SKM-1 treated with dmso at 0.1 percent for 144 hours (cell line): ENCODE measurements around the gene TLR3.
"Not testable (repeated sequence)": the region's sequence is repeated elsewhere in the genome, so short reads cannot be mapped to it uniquely, and the experiment has no call there.

Source experiments
- DNase-seq: peaks from one replicate; lab custom pipeline; 2025; ENCODE audit not compliant: unreplicated experiment; lab: John Stamatoyannopoulos, UW

TLR3 gene

GRCh38 chr4:186068581-186069348 lies at the start of gene TLR3:
TSS of gene TLR3 (plus strand) at chr4:186069156. CDS start at chr4:186076620, 7,464 bp downstream.
- no peak for DNase-seq

DNA sequence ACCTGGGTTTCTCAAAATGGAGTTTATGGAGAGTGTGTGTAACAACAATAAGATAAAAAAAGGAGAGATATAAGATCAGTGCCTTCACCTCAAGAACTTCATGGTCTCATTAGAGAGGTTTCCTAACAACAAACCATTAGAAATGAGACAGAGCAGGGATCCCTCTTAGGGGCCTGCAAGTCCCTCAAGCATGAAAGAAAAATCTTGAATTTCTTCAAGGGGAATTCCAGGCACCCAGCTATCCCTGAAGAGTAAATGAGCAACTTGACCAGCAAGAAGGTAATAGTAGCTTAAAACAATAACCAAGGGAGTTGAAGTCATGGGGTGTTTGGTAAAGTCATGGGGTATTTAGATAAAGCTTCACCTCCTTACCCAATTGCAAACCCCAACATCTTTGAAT lies 49.7 kb upstream of the TLR3 start:
- DNase-seq, result no peak

- no peak for DNase-seq
Measured at GRCh38 chr4:186020106-186020792, 48.7 kb upstream of the TLR3 start.

- DNase-seq, result no peak
Measured at GRCh38 chr4:186020793-186021407, 48.1 kb upstream of the TLR3 start.

- no peak for DNase-seq
Measured at GRCh38 chr4:186021461-186022167, 47.3 kb upstream of the TLR3 start.

GRCh38 chr4:186023975-186024374 lies 45.0 kb upstream of the TLR3 start:
- no peak for DNase-seq

DNA sequence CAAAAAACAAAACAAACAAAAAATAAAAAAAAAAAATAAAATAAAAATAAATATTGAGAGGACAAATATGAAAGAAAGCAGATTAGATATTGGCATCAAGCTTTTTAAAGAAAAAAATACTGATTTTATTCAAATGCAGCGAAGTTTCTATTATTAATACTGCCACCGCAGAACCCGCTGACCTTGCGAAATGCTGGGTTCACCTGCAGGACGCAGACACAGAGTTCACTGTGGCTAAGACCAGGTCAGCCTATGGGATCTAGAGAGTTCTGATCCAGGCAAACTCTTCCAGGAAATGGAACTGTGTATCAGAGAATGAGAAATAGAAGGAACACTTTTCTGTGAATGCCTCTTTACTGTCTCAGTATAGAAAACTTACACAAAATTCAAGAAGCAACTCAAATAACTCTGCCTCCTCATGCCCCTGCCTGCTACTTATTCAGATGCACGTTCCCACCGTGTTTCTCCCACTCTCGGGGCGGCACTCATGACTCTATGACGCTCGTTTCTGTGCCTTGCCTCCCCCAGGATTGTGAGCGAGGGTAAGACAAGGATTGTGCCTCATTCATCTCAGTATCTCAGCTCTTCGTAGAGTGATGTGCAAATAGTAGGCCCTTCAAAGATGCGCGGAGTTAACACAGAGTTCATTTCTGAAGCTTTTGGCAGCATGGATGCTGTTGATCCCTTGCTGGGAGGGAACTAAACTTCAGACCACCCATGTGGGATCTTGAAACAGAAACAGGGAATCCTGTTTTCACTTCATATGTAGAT lies 44.1 kb upstream of the TLR3 start:
- DNase-seq, result no peak

DNA sequence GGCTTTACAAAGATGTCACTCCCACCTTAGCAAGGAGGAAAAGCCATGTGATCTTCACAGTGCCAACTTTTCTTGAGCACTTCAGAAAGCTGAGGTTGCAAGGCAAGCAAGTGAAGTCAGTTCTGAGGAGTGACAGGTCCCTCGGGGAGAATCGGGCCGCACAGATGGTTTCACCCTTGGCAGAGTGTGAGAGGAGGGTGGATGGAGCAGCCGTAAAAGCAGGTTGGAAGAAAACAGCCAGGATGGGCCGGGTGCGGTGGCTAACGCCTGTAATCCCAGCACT lies 43.6 kb upstream of the TLR3 start:
- no peak for DNase-seq

DNA sequence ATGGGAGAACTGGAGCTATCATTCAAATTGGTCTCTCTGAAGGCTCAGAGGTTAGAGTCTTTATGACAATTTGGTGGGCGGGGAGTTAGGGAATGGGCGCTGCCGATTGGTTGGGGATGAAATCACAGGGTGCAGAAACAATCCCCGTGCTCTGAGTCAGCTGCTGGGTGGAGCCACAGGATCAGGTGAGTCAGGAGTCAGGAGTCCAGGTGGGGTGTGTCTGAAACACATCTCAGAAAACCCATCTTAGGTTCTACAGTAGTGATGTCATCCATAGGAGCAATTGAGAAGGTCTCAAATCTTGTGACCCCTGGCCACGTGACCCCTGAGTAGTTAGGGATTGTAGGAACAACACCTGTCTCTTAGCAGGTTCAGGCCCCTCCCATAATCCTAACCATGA lies 41.6 kb upstream of the TLR3 start:
- DNase-seq, result no peak

DNA sequence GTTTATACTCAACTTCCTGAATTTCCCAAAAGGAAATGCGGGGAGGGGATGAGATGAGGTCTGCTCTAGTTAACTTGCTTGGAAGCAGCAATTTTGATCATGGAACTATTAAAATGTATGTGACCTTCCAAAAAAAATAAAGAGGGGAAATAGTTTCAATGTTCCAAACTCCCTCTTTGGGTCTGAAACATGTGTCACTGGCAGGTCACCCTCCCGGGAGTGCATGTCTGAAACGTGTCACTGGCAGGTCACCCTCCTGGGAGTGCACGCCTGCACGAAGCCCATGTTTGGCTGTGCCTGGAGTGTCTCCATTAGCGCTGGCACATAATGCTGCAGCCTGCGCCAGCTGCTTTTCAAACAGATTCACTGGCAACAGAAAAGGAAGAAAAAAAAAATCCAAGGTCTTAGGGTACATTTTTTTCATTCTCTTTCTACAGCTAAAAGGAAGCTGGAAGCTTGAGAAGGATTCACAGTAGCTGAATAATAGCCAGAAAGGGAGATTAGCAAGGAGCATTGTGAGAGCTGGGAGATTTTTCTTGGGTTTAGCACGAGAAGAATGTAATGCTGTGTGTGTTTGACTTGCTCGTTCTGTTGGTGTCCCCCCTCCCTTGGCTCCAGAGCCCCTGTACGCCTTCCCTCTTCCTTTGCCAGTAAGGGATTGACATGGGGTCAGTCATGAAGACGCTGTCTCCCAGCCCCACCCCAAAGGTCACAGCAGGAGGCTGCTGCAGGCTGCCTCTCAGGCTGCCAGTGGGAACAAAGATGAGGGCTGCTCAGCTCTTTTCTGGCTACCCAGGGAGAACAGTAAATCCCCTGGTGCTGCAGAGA lies 39.2 kb upstream of the TLR3 start:
- DNase-seq, result no peak

DNA sequence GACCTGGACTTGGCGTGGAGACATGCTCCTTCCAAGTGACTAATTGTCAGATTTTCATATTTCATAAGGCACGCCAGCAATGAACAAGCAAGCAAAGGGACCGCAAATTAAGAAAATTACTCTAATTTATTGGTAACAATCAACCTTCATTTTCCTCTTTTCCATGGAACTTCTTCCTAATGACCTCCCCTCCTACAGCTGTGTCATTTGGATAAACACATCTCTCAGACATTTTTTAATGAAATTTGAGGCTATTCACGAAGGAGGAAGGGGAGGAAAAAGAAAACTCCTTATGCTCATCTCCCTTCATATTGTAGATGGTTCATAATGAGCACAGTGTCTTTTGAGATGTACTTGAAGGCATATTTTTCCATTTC lies 38.6 kb upstream of the TLR3 start:
- no peak for DNase-seq

GRCh38 chr4:186030795-186031194 lies 38.2 kb upstream of the TLR3 start:
- DNase-seq, result no peak

DNA sequence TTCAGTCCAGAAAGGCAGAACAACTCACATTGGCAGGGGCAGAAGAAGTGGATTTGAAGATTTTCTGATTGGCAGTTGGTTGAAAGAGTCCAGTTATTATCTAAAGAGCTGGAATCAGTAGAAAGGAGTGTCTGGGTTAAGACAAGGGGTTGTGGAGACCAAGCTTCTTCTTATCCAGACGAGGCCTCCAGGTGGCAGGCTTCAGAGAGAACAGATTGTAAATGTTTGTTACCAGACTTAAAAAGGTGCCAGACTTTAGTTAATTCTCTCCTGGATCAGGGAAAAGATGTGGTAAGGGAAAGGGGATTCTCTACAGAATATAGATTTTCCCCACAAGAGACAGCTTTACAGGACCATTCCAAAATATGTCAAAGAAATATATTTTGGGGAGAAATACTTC lies 36.7 kb upstream of the TLR3 start:
- DNase-seq, result no peak

GRCh38 chr4:186033027-186033426 lies 35.9 kb upstream of the TLR3 start:
- DNase-seq, result no peak

- DNase-seq, result not testable (repeated sequence)
Measured at GRCh38 chr4:186034613-186035012, 34.3 kb upstream of the TLR3 start.

DNA sequence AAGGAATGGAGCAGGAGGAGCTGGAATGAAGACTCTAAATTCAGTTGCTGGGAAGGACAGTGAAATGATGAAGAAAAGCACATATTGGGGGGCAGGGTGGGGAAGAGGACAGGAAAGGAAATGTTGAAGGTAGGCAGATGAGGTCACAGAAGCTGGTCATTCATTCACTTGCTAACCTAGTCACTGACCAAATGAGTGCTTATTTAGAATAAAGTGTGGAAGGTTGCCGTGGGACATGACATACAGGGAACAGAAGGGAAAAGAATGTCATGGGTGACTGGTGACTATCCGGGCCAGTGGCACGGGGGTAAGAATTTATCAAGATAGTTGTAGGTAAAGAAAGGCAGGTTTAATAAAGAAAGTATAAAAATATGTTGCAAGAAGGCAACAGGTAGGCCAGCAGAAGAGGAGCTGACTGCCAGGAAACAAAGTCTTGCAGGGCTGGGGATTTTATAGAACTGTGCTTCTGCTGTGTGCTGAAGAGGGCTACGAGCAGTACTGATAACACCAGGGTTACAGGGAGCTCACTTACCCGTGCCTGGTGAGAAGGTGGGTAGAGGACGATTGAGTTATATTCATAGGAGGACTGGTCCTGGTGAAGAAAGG lies 31.9 kb upstream of the TLR3 start:
- no peak for DNase-seq

- DNase-seq, result peak; percentile 77
Measured at GRCh38 chr4:186037692-186038658, 31.0 kb upstream of the TLR3 start.

GRCh38 chr4:186039697-186040096 lies 29.3 kb upstream of the TLR3 start:
- DNase-seq, result no peak

DNA sequence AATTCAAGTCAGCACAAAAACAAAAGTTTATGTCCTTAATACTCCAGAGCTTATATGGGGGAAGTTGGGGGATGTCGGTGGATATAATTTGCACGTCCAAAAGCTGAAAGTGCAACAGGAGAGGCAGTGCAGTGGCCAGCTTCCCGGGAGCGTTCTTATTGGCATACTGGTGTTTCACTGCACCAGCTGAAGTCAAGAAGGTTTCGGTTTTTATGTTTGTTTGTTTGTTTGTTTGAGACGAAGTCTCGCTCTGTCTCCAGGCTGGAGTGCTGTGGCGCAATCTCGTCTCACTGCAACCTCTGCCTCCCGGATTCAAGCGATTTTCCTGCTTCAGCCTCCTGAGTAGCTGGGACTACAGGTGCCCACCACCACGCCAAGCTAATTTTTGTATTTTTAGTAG lies 28.6 kb upstream of the TLR3 start:
- DNase-seq, result no peak
